DND-41 (cell line): ENCODE data around the gene ZNF888.
"Not testable (repeated sequence)": the region's sequence is repeated elsewhere in the genome, so short reads cannot be mapped to it uniquely, and the experiment has no call there.

Source experiments
- ATAC-seq: fragments of 200-7000 bp; cut with Tn5 transposase; 3 replicates; pipeline ENCODE4 v1.9.1; 2021; ENCODE audit warnings: low read depth; ENCODE audit not compliant: insufficient read depth
- DNase-seq: peaks from one replicate; pipeline ENCODE4 v3.0.0-alpha.2; 2020
- H2AFZ ChIP-seq: 2 replicates; pipeline ENCODE4 v1.6.0; 2012; ENCODE audit warnings: low read depth, low read length
- H3K27ac ChIP-seq: 2 replicates; pipeline ENCODE4 v1.5.1; 2012; ENCODE audit warnings: low read length, inconsistent platforms
- H3K27me3 ChIP-seq: fragments of 200-600 bp; sonication (generic); 2 replicates; pipeline ENCODE4 v1.6.0; 2012; ENCODE audit warnings: low read length, mild to moderate bottlenecking, inconsistent platforms; ENCODE audit not compliant: insufficient read depth, poor library complexity
- H3K36me3 ChIP-seq: 2 replicates; pipeline ENCODE4 v1.5.1; 2012; ENCODE audit warnings: low read length, inconsistent platforms; ENCODE audit not compliant: insufficient read depth
- H3K4me1 ChIP-seq: 2 replicates; pipeline ENCODE4 v1.5.1; 2012; ENCODE audit warnings: mild to moderate bottlenecking, low read length; ENCODE audit not compliant: insufficient read depth
- H3K4me2 ChIP-seq: 2 replicates; pipeline ENCODE4 v1.6.0; 2012; ENCODE audit warnings: mild to moderate bottlenecking, moderate library complexity, low read length, inconsistent platforms; ENCODE audit not compliant: insufficient read depth
- H3K4me3 ChIP-seq, 2 experiments: fragments of 200-600 bp in 1 of 2; shearing (Covaris generic) in 1 of 2; 2 replicates each; pipeline ENCODE4 v1.5.1; 2012 to 2016; ENCODE audit warnings: inconsistent platforms in 2 of 2, low read length in 2 of 2, mild to moderate bottlenecking in 2 of 2, low read depth in 1 of 2, moderate library complexity in 1 of 2
- H3K79me2 ChIP-seq: 2 replicates; pipeline ENCODE4 v1.6.0; 2012; ENCODE audit warnings: low read length, inconsistent platforms; ENCODE audit not compliant: insufficient read depth
- H3K9ac ChIP-seq: 2 replicates; pipeline ENCODE4 v1.6.0; 2012; ENCODE audit warnings: low read depth, mild to moderate bottlenecking, inconsistent platforms, low read length, moderate library complexity
- H3K9me3 ChIP-seq: 2 replicates; pipeline ENCODE4 v1.5.1; 2012; ENCODE audit warnings: low read length, moderate library complexity, mild to moderate bottlenecking, inconsistent platforms; ENCODE audit not compliant: insufficient read depth, severe bottlenecking
- H4K20me1 ChIP-seq: 2 replicates; pipeline ENCODE4 v1.6.0; 2012; ENCODE audit warnings: low read length; ENCODE audit not compliant: insufficient read depth
- EZH2 ChIP-seq: IDR thresholded peaks from 3 replicates; pipeline ENCODE4 v1.6.1; 2012; ENCODE audit warnings: borderline replicate concordance, low read depth, mild to moderate bottlenecking, moderate library complexity, low read length, inconsistent platforms; ENCODE audit not compliant: severe bottlenecking
- TF ChIP-seq, protein P1 (sequence below): IDR thresholded peaks from 2 replicates; pipeline ENCODE4 v1.5.1; 2012; ENCODE audit warnings: borderline replicate concordance, low read length, moderate library complexity, mild to moderate bottlenecking; ENCODE audit not compliant: poor library complexity, severe bottlenecking; ENCODE audit errors: extremely low read depth

Gene ZNF888

DNA sequence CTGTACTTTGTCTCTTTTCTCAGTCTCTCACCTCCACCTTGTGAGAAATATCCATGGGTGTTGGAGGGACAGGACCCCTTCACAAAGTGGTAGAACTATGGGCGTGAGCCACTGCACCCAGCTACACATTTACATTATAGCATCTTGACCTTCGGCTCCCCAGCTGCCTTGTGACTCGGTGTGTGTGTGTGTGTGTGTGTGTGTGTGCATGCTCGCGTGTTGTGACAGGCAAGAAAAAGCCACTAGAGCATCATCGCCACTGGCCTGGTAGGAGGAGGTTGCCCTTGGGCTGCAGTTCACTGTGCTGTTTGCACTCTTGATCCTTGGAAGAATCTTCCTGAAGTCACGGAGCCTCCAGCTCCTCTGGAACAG, 13.7 kb upstream of the ZNF888 start:
- H2AFZ ChIP-seq, result no peak overlapping the region
- H3K79me2 ChIP-seq, result peaks cover 61% of the 10 kb centered on the region
- H3K9ac ChIP-seq, result no peak overlapping the region
- no peaks in the 10 kb centered on the region for H3K27me3 ChIP-seq
- H3K4me3 ChIP-seq, result no peak overlapping the region
- H3K4me1 ChIP-seq, result peaks cover 23% of the 10 kb centered on the region
- no peak overlapping the region for H3K27ac ChIP-seq
- no peak overlapping the region for H3K4me2 ChIP-seq
- ATAC-seq (no peak), DNase-seq (no peak)
- no peaks in the 10 kb centered on the region for H4K20me1 ChIP-seq
- peaks cover 17% of the 10 kb centered on the region for H3K36me3 ChIP-seq
- TF ChIP-seq, protein P1, sequence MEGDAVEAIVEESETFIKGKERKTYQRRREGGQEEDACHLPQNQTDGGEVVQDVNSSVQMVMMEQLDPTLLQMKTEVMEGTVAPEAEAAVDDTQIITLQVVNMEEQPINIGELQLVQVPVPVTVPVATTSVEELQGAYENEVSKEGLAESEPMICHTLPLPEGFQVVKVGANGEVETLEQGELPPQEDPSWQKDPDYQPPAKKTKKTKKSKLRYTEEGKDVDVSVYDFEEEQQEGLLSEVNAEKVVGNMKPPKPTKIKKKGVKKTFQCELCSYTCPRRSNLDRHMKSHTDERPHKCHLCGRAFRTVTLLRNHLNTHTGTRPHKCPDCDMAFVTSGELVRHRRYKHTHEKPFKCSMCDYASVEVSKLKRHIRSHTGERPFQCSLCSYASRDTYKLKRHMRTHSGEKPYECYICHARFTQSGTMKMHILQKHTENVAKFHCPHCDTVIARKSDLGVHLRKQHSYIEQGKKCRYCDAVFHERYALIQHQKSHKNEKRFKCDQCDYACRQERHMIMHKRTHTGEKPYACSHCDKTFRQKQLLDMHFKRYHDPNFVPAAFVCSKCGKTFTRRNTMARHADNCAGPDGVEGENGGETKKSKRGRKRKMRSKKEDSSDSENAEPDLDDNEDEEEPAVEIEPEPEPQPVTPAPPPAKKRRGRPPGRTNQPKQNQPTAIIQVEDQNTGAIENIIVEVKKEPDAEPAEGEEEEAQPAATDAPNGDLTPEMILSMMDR, result no peak
- TF ChIP-seq EZH2, result no peak
- no peaks in the 10 kb centered on the region for H3K9me3 ChIP-seq

DNA sequence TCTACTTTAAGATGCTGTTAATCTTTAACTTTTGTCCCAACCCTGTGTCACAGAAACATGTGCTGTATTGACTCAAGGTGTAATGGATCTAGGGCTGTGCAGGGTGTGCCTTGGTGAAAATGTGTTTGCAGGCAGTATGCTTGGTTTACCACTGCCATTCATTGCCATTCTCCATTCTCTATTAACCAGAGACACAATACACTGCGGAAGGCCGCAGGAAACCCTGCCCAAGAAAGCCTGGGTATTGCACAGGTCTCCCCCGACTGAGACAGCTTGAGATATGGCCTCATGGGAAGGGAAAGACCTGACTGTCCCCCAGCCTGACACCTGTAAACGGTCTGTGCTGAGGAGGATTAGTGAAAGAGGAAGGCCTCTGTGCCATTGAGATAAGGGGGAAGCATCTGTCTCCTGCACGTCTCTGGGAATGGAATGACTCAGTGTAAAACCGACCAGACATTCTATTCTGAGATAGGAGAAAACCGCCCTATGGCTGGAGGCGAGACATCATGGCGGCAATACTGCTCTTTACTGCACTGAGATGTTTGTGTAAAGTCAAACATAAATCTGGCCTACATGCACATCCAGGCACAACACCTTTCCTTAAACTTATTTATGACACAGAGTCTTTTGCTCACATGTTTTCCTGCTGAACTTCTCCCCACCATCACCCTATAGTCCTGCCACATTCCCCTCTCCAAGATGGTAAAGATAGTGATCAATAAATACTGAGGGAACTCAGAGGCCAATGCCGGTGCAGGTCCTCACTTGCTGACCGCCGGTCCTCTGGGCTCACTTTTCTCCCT, 13.1 kb upstream of the ZNF888 start:
- Histone ChIP-seq H3K27me3 (no peaks in the 10 kb centered on the region), H3K36me3 (peaks cover 17% of the 10 kb centered on the region), H4K20me1 (no peaks in the 10 kb centered on the region), H2AFZ (no peak overlapping the region), H3K27ac (no peak overlapping the region), H3K9ac (no peak overlapping the region), H3K9me3 (no peaks in the 10 kb centered on the region), H3K4me1 (peaks cover 17% of the 10 kb centered on the region), H3K4me3 (no peak overlapping the region), H3K79me2 (peaks cover 58% of the 10 kb centered on the region), H3K4me2 (no peak overlapping the region)
- no peak for TF ChIP-seq EZH2
- TF ChIP-seq, protein P1, result no peak
- DNase-seq, result no peak
- ATAC-seq, result no peak

DNA sequence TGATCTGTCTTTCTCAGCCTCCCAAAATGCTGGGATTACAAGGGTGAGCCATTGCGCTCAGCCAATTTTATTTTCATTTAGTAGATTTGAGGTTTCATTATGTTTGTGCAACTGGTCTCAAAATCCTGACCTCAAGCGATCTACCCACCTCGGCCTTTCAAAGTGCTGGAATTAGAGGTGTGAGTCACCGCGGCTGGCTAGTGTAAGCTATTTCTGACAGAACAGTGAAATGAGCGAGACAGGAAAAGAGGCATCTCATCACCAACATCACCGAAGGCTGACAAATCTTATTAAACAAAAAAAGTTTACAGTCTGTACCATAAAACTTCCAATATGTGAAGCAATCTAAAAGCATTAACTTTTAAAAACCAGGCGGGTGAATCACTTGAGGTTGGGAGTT, 12.2 kb upstream of the ZNF888 start:
- DNase-seq, result no peak
- ATAC-seq, result no peak
- Histone ChIP-seq H3K27me3 (no peaks in the 10 kb centered on the region), H3K27ac (no peak overlapping the region), H3K4me3 (no peak overlapping the region), H2AFZ (no peak overlapping the region), H3K4me1 (peaks cover 8% of the 10 kb centered on the region), H3K36me3 (peaks cover 17% of the 10 kb centered on the region), H3K9ac (no peak overlapping the region), H3K79me2 (peaks cover 53% of the 10 kb centered on the region), H3K9me3 (no peaks in the 10 kb centered on the region), H3K4me2 (no peak overlapping the region), H4K20me1 (no peaks in the 10 kb centered on the region)
- TF ChIP-seq EZH2, result no peak
- TF ChIP-seq, protein P1, result no peak

DNA sequence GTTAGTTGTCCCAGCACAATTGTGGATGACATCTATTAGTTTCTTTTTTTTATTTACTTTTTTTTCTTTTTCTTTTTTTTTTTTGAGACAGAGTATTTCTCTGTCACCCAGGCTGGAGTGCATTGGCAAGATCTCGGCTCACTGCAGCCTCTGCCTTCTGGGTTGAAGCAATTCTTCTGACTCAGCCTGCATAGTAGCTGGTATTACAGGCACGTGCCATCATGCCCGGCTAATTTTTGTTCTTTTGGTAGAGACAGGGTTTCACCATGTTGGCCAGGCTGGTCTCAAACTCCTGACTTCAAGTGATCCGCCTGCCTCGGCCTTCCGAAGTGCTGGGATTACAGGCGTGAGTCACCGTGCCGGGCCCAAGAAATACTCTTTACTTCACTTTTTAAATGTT, 1.4 kb upstream of the ZNF888 start:
- H4K20me1 ChIP-seq, ATAC-seq, H3K27ac ChIP-seq, H3K4me3 ChIP-seq, H3K4me2 ChIP-seq, H3K27me3 ChIP-seq, H2AFZ ChIP-seq, DNase-seq, H3K9ac ChIP-seq, H3K9me3 ChIP-seq: not testable (repeated sequence)
- H3K4me1 ChIP-seq, result peaks cover 28% of the 10 kb centered on the region
- H3K36me3 ChIP-seq, result peaks cover 17% of the 10 kb centered on the region
- H3K79me2 ChIP-seq, result peaks cover 20% of the 10 kb centered on the region
